ENCODE measurements around the gene RPP21.

RPP21 gene

DNA sequence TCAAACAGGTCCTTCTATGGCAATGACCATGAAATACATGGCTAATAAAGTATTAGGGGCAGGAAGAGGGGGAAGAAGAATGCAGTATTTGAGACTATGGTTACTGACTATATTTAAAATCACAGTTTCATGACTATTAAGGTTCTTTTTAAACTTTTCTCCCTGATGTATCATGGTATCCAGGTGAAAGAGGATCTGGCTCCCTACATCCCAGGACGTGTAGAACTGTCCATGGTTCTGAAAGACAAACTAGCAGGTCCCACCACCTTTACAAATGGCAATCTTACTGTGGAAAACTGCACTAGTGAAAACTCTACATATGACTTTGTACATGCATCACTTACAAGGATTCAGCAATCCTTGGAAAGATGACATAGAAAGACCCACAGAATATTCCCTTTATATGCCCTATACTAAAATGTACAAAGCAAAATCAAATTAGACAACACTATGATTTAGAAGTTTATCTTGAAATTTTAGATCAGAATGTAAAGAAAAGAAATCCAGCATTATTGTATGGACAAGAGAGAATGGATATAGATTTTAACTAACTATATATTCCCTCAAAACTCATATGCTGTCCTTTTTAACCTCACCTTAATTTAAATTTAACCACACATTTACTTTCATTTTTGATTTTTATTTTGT, 33.5 kb downstream of the RPP21 start:
- DNase-seq (ENCODE audit: low read depth in 3 of 3) = no peak

DNA sequence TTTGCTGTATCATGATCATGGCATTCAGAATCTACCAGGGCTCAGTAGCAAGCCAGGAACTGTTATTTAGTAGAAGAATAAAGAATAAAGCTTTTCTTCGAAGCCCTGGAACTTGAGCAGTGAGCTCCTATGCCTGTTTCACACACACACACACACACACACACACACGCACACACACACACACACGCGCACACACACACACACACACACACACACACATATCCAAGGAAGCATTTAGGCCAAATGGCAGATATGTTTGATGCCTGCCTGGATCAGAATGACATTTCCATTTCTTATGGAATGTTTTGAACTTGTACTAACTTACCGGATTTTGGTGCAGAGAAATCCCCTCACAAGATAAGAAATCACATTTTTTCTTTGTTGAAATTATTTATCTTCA, 35.5 kb downstream of the RPP21 start:
- DNase-seq (ENCODE audit: low read depth in 3 of 3) = no peak

DNA sequence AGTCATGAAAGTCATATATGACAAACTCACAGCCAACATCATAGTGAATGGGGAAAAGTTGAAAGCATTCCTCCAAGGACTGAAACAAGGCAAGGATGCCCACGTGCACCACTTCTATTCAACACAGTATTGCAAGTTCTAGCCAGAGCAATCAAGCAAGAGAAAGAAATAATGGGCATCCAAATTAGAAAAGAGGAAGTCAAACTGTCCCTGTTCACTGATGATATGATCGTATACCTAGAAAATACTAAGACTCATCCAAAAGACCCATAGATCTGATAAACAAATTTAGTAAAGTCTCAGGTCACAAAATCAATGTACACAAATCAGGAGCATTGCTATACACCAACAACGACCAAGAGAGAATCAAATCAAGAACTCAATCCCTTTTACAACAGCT, 41.2 kb downstream of the RPP21 start:
- no peak for DNase-seq (ENCODE audit: low read depth in 3 of 3)

DNA sequence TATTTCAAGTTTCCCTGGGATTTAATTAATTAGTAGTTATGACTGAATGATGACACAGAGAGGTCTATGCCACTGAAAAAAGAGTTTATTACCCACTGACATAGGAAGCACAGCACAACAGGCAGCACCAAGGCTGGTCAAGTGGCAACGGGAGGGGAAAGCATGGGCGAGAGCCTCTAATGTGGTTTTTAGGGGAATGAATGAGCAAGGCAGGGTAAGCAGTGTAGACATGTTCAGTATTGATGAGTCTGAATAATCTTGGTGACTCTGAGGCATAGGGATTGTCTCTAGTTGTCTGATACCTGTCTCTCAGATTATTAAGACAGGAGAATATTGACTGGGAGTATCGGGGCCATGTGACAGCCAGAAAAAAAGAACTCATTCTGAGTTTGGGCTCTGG, 46.3 kb downstream of the RPP21 start:
- no peak for DNase-seq (ENCODE audit: low read depth in 3 of 3)

DNA sequence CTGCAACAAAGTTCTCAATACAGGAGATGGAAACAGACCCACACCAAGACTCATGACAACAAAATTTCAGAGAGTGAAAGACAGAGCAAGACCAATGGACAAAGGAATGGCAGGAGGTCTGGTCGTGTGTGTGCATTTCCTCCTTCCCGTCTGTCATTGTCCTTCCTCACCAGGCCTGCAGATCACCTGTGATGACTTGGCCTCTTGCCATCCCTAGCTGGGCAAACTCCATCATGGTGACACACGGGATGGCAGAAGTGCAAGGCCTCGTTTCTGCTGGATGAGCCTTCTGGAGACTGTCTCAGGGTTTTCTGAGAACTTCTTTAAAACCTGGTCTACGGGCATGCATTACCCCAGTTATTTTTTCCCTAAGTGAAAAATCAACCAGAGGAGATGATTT, 49.2 kb downstream of the RPP21 start:
- DNase-seq (ENCODE audit: low read depth in 3 of 3) = no peak
